NCI-H1092 (cell line): ENCODE data around the gene RAC2.
A peak's percentile ranks its signal among the peaks of the same experiment; 100 is the strongest.
"Not testable (repeated sequence)": the region's sequence is repeated elsewhere in the genome, so short reads cannot be mapped to it uniquely, and the experiment has no call there.

Experiments
- DNase-seq: peaks from one replicate; lab custom pipeline; 2025; lab: John Stamatoyannopoulos, UW

RAC2 gene

GRCh38 chr22:37206118-37206840, 37.8 kb downstream of the RAC2 start:
- DNase-seq, result no peak

GRCh38 chr22:37205046-37205445, 39.0 kb downstream of the RAC2 start:
- DNase-seq, result no peak

- DNase-seq, result no peak
Observed at GRCh38 chr22:37204045-37204655, 39.9 kb downstream of the RAC2 start.

GRCh38 chr22:37203354-37204044, 40.6 kb downstream of the RAC2 start:
- no peak for DNase-seq

- DNase-seq, result no peak
Observed at GRCh38 chr22:37202716-37203115, 41.4 kb downstream of the RAC2 start.

GRCh38 chr22:37202001-37202555, 42.0 kb downstream of the RAC2 start:
- no peak for DNase-seq

- DNase-seq, result not testable (repeated sequence)
Observed at GRCh38 chr22:37201443-37201820, 42.6 kb downstream of the RAC2 start.

- peak; percentile 73 for DNase-seq
Observed at GRCh38 chr22:37199760-37200108, 44.3 kb downstream of the RAC2 start.

- DNase-seq, result peak; percentile 98
Observed at GRCh38 chr22:37199103-37199759, 44.8 kb downstream of the RAC2 start.

GRCh38 chr22:37198258-37199102, 45.6 kb downstream of the RAC2 start:
- peak; percentile 71 for DNase-seq

GRCh38 chr22:37197451-37198257, 46.4 kb downstream of the RAC2 start:
- DNase-seq, result peak; percentile 56

GRCh38 chr22:37196539-37197450, 47.3 kb downstream of the RAC2 start:
- no peak for DNase-seq

GRCh38 chr22:37195921-37196320, 48.1 kb downstream of the RAC2 start:
- no peak for DNase-seq

- DNase-seq, result no peak
Observed at GRCh38 chr22:37194750-37195149, 49.3 kb downstream of the RAC2 start.

GRCh38 chr22:37193629-37194191, 50.4 kb downstream of the RAC2 start:
- DNase-seq, result no peak

GRCh38 chr22:37192741-37193140, 51.3 kb downstream of the RAC2 start:
- DNase-seq, result no peak

GRCh38 chr22:37192204-37192603, 51.9 kb downstream of the RAC2 start:
- no peak for DNase-seq

- no peak for DNase-seq
Observed at GRCh38 chr22:37190262-37190780, 53.7 kb downstream of the RAC2 start.

- no peak for DNase-seq
Observed at GRCh38 chr22:37188901-37189466, 55.1 kb downstream of the RAC2 start.
